ENCODE results near the gene COQ2. TPM values are rescaled to one million over a fixed set of nuclear protein-coding genes. Genes with fewer than 3 reads are reported as not detected.
"Not testable (repeated sequence)": the region's sequence is repeated elsewhere in the genome, so short reads cannot be mapped to it uniquely, and the experiment has no call there.

The COQ2 gene
- total RNA-seq, 1 experiment from 2014 or later, result 19.5 TPM

DNA sequence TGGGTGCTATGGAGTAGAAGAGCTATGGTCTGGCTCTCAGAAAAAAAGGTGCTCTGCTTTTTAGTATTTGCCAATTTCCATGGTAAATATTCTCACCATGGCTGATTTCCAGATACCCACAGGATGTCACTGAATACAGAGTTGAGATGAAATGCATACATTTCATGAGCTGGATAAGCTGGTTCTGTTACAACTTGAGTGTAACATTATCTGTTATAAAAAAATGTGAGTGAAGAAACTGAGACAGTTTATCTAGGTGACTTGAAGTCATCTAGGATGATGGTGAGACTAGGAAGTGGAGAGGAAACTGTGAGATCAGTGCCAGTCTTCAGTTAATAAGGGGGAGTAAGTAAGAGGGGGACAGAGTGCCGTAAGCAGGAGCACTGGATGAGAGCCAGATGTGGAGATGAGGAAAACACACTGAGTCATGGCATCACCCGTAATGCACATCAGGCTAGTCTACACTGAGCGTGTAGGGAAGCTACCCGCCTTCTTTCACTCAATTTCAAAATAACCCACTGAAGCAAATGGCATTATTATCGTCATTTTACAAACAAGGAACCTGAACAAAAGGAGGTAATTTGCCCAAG is 45.0 kb upstream of the COQ2 start:
- Histone ChIP-seq H3K4me2 (no peak overlapping the region), H2AFZ (no peak overlapping the region), H4K20me1 (ENCODE audit: insufficient read depth) (no peaks in the 10 kb centered on the region), H3K79me2 (ENCODE audit: low read depth) (no peaks in the 10 kb centered on the region), H3K27me3 (ENCODE audit: insufficient read depth, low read depth) (no peaks in the 10 kb centered on the region), H3K36me3 (ENCODE audit: low read depth) (no peaks in the 10 kb centered on the region), H3K9me2 (ENCODE audit: insufficient read depth) (no peaks in the 10 kb centered on the region), H3K4me3 (no peak overlapping the region), H3K4me1 (replicated peaks; ENCODE audit: insufficient read depth) (no peaks in the 10 kb centered on the region), H3F3A (ENCODE audit: insufficient read depth, low read depth) (no peaks in the 10 kb centered on the region), H3K9me3 (ENCODE audit: insufficient read depth, low read depth) (no peaks in the 10 kb centered on the region), H3K27ac (no peak overlapping the region)
- no peak for TF ChIP-seq EZH2 (IDR thresholded peaks at IDR 0.05; ENCODE audit: low read depth)
- TF ChIP-seq, protein P1, sequence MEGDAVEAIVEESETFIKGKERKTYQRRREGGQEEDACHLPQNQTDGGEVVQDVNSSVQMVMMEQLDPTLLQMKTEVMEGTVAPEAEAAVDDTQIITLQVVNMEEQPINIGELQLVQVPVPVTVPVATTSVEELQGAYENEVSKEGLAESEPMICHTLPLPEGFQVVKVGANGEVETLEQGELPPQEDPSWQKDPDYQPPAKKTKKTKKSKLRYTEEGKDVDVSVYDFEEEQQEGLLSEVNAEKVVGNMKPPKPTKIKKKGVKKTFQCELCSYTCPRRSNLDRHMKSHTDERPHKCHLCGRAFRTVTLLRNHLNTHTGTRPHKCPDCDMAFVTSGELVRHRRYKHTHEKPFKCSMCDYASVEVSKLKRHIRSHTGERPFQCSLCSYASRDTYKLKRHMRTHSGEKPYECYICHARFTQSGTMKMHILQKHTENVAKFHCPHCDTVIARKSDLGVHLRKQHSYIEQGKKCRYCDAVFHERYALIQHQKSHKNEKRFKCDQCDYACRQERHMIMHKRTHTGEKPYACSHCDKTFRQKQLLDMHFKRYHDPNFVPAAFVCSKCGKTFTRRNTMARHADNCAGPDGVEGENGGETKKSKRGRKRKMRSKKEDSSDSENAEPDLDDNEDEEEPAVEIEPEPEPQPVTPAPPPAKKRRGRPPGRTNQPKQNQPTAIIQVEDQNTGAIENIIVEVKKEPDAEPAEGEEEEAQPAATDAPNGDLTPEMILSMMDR (conservative IDR thresholded peaks at IDR 0.05), result no peak
- BruUV-seq (replicated peaks), result no TSS peak
- POLR2A ChIA-PET (ENCODE audit: unreplicated experiment), result interaction anchor here (0.6 kb wide), 1 partner anchor 28 kb away, joined by 6 read pairs; no protein-coding TSS in a partner anchor
- CTCF ChIA-PET, result no interaction called here
- intact Hi-C loops (cut with micrococcal nuclease; ENCODE audit: unreplicated experiment), result no loop called here
- peak in 1 of 2 experiments; percentile 44 for DNase-seq

DNA sequence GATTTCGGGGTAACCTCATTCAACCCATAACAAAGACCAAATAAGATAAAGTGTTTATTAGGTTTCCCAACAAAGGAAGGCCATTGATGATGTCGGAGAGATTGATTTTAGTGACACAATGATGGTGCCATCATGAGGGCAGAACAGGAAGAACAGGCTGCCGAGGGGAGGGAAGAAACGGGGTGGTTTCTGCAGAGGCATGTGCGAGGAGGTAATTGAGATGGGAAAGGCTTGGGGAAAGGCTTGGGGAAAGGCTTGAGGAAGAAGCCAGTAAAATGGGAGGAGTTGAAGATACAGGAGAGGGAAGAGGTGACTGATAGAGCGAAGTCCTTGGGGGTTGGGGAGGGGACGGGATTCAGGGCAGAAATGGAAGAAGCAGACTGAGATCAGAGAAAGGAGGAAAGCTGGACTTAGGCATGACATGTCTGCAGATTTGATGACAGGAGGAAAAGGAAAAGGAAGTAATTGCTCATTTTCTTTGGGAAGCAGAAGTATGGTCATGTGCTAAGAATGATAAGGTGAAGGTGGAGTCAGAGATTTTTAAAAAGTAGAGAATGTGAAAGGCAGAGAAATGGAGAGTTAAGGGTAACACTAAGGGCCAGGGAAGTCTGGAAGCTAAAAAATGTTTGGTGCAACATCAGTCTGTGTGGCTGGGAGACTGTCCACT is 44.1 kb upstream of the COQ2 start:
- Histone ChIP-seq H3K36me3 (ENCODE audit: low read depth) (no peaks in the 10 kb centered on the region), H3K79me2 (ENCODE audit: low read depth) (no peaks in the 10 kb centered on the region), H3K4me1 (replicated peaks; ENCODE audit: insufficient read depth) (no peaks in the 10 kb centered on the region), H4K20me1 (ENCODE audit: insufficient read depth) (no peaks in the 10 kb centered on the region), H3K27me3 (ENCODE audit: insufficient read depth, low read depth) (no peaks in the 10 kb centered on the region), H3K27ac (no peak overlapping the region), H3K9me3 (ENCODE audit: insufficient read depth, low read depth) (no peaks in the 10 kb centered on the region), H2AFZ (no peak overlapping the region), H3K9me2 (ENCODE audit: insufficient read depth) (no peaks in the 10 kb centered on the region), H3F3A (ENCODE audit: insufficient read depth, low read depth) (no peaks in the 10 kb centered on the region), H3K4me3 (no peak overlapping the region), H3K4me2 (no peak overlapping the region)
- intact Hi-C loops (cut with micrococcal nuclease; ENCODE audit: unreplicated experiment), result no loop called here
- TF ChIP-seq, protein P1 (conservative IDR thresholded peaks at IDR 0.05), result no peak
- no peak for TF ChIP-seq EZH2 (IDR thresholded peaks at IDR 0.05; ENCODE audit: low read depth)
- BruUV-seq (replicated peaks), result no TSS peak
- ChIA-PET CTCF (no interaction called here), POLR2A (ENCODE audit: unreplicated experiment) (interaction anchor here (0.7 kb wide), 1 partner anchor 126 kb away, joined by 6 read pairs; no protein-coding TSS in a partner anchor)
- no peak for DNase-seq

DNA sequence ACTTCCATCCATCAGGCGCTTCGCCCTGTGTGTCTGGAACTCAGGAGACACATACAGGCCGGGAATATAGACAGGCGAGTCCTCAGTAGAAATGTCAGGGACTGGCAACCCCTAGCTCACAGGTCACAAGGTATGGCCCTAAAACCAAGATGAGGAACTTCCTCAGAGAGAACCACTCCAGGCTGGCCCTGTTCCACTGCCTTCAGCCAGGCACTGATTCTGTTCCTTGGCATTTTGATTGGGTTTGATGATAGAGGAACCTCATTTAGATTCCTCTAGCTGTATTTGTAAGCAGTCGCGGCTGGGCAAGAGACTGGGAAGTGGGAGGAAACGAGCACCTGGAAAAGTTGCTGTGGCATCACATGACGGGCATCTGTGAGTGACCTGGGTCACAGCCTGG is 41.9 kb upstream of the COQ2 start:
- intact Hi-C loops (cut with micrococcal nuclease; ENCODE audit: unreplicated experiment), result no loop called here
- Histone ChIP-seq H3K27ac (no peak overlapping the region), H2AFZ (no peak overlapping the region), H3K4me3 (no peak overlapping the region), H3K79me2 (ENCODE audit: low read depth) (no peaks in the 10 kb centered on the region), H3K9me2 (ENCODE audit: insufficient read depth) (no peaks in the 10 kb centered on the region), H3K27me3 (ENCODE audit: insufficient read depth, low read depth) (no peaks in the 10 kb centered on the region), H3K9me3 (ENCODE audit: insufficient read depth, low read depth) (no peaks in the 10 kb centered on the region), H3K36me3 (ENCODE audit: low read depth) (no peaks in the 10 kb centered on the region), H4K20me1 (ENCODE audit: insufficient read depth) (no peaks in the 10 kb centered on the region), H3F3A (ENCODE audit: insufficient read depth, low read depth) (no peaks in the 10 kb centered on the region), H3K4me2 (no peak overlapping the region), H3K4me1 (replicated peaks; ENCODE audit: insufficient read depth) (no peaks in the 10 kb centered on the region)
- no TSS peak for BruUV-seq (replicated peaks)
- CTCF ChIA-PET, result no interaction called here
- POLR2A ChIA-PET (ENCODE audit: unreplicated experiment), result no interaction called here
- no peak for DNase-seq
- no peak for TF ChIP-seq EZH2 (IDR thresholded peaks at IDR 0.05; ENCODE audit: low read depth)
- TF ChIP-seq, protein P1 (conservative IDR thresholded peaks at IDR 0.05), result no peak

DNA sequence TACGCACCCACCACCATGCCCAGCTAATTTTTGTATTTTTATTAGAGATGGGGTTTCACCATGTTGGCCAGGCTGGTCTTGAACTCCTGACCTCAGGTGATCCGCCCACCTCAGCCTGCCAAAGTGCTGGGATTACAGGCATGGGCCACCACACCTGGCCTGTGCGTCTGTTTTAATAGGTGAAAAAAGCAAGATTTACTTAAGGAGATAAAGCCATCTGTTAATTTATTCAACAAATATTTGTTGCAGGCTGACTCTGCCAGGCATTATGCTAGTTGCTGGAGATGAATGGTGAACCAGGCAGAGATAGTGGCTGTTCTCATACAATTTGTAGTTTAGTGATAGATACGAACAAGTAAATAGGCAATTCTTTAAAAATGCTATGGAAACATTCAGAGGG is 40.7 kb upstream of the COQ2 start:
- POLR2A ChIA-PET (ENCODE audit: unreplicated experiment); H3K9me3 ChIP-seq (ENCODE audit: insufficient read depth, low read depth); H3F3A ChIP-seq (ENCODE audit: insufficient read depth, low read depth); H3K4me3 ChIP-seq; H3K9me2 ChIP-seq (ENCODE audit: insufficient read depth); H3K27ac ChIP-seq; H3K4me1 ChIP-seq (replicated peaks; ENCODE audit: insufficient read depth); DNase-seq; H3K4me2 ChIP-seq; H2AFZ ChIP-seq; intact Hi-C loops (cut with micrococcal nuclease; ENCODE audit: unreplicated experiment); H4K20me1 ChIP-seq (ENCODE audit: insufficient read depth); H3K79me2 ChIP-seq (ENCODE audit: low read depth); CTCF ChIA-PET; H3K27me3 ChIP-seq (ENCODE audit: insufficient read depth, low read depth); H3K36me3 ChIP-seq (ENCODE audit: low read depth); BruUV-seq (replicated peaks): not testable (repeated sequence)
